22Rv1 (cell line): ENCODE results near the gene HEBP2.

Experiments
- ZFX ChIP-seq: fragments of 450-650 bp; IDR thresholded peaks from 2 replicates; pipeline ENCODE4 v1.6.1; 2017; ENCODE audit warnings: antibody characterized with exemption, borderline replicate concordance
- TF ChIP-seq, protein P1 (sequence below): fragments of 450-650 bp; IDR thresholded peaks from 2 replicates; pipeline ENCODE4 v1.5.1; 2017; ENCODE audit warnings: mild to moderate bottlenecking

DNA sequence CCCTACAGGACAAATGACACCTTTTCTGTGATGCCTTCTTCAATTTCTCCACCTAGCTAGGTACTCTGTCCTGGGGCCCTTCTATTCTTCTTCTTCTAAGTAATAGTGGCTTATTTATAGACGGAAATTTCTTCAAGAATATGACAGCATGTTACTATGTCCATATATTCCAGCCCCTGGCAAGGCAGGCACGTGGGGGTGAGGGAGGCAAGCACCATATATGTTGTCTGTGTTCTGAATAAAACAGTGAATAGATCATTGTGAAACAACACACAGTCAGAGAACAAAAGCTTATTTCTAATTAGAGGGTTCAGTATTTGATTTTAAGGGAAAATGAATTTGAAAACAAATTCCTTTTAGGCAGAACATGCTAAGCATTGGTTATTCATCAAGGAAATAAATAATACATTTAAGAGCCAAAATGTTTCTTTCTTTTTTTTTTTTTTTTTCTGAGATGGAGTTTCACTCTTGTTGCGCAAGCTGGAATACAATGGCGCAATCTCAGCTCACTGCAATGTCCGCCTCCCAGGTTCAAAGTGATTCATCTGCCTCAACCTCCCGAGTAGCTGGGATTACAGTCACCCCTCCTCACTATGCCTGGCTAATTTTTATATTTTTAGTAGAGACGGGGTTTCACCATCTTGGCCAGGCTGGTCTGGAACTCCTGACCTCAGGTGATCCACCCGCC, 6.2 kb downstream of the HEBP2 start:
- TF ChIP-seq, protein P1, sequence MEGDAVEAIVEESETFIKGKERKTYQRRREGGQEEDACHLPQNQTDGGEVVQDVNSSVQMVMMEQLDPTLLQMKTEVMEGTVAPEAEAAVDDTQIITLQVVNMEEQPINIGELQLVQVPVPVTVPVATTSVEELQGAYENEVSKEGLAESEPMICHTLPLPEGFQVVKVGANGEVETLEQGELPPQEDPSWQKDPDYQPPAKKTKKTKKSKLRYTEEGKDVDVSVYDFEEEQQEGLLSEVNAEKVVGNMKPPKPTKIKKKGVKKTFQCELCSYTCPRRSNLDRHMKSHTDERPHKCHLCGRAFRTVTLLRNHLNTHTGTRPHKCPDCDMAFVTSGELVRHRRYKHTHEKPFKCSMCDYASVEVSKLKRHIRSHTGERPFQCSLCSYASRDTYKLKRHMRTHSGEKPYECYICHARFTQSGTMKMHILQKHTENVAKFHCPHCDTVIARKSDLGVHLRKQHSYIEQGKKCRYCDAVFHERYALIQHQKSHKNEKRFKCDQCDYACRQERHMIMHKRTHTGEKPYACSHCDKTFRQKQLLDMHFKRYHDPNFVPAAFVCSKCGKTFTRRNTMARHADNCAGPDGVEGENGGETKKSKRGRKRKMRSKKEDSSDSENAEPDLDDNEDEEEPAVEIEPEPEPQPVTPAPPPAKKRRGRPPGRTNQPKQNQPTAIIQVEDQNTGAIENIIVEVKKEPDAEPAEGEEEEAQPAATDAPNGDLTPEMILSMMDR = no peak
- TF ChIP-seq ZFX = no peak
